GM23248 (cell line): ENCODE data around the gene CLIP4. TPM values are rescaled to one million over a fixed set of nuclear protein-coding genes. Genes with fewer than 3 reads are reported as not detected.

Experiments
- DNase-seq: peaks from one replicate; pipeline ENCODE4 v3.0.0-alpha.2; 2015
- H2AFZ ChIP-seq: fragments of 200-600 bp; sonication (generic); 2 replicates; pipeline ENCODE4 v1.6.1; 2016; ENCODE audit warnings: antibody characterized with exemption
- H3F3A ChIP-seq: fragments of 200-600 bp; sonication (generic); 2 replicates; pipeline ENCODE4 v1.6.1; 2016; ENCODE audit warnings: mild to moderate bottlenecking, antibody characterized with exemption, mixed run types; ENCODE audit not compliant: insufficient read depth
- H3K27ac ChIP-seq: fragments of 200-600 bp; sonication (generic); 2 replicates; pipeline ENCODE4 v1.5.1; 2016; ENCODE audit warnings: mild to moderate bottlenecking
- H3K27me3 ChIP-seq: fragments of 200-600 bp; sonication (generic); replicated peaks from 2 replicates; pipeline ENCODE4 v1.6.1; 2016; ENCODE audit warnings: mild to moderate bottlenecking; ENCODE audit not compliant: insufficient read depth
- H3K36me3 ChIP-seq: fragments of 200-600 bp; sonication (generic); 2 replicates; pipeline ENCODE4 v1.6.1; 2016; ENCODE audit warnings: low read depth, mild to moderate bottlenecking
- H3K4me1 ChIP-seq: fragments of 200-600 bp; sonication (generic); 2 replicates; pipeline ENCODE4 v1.6.1; 2016; ENCODE audit warnings: mild to moderate bottlenecking; ENCODE audit not compliant: insufficient read depth
- H3K4me2 ChIP-seq: fragments of 200-600 bp; sonication (generic); one replicate; pipeline ENCODE4 v1.6.1; 2016; ENCODE audit warnings: mild to moderate bottlenecking; ENCODE audit not compliant: unreplicated experiment
- H3K4me3 ChIP-seq: fragments of 200-600 bp; sonication (generic); 2 replicates; pipeline ENCODE4 v1.5.1; 2016; ENCODE audit warnings: mild to moderate bottlenecking
- H3K79me2 ChIP-seq: fragments of 200-600 bp; sonication (generic); 2 replicates; pipeline ENCODE4 v1.6.1; 2016; ENCODE audit warnings: mild to moderate bottlenecking; ENCODE audit not compliant: insufficient read depth
- H3K9ac ChIP-seq: fragments of 200-600 bp; sonication (generic); 2 replicates; pipeline ENCODE4 v1.6.1; 2016; ENCODE audit warnings: mild to moderate bottlenecking
- H3K9me2 ChIP-seq: fragments of 200-600 bp; sonication (generic); 2 replicates; pipeline ENCODE4 v1.6.1; 2016; ENCODE audit warnings: mixed run types, mild to moderate bottlenecking, moderate library complexity; ENCODE audit not compliant: insufficient read depth
- H3K9me3 ChIP-seq: fragments of 200-600 bp; sonication (generic); one replicate; pipeline ENCODE4 v1.6.1; 2017; ENCODE audit warnings: low read depth
- H4K20me1 ChIP-seq: fragments of 200-600 bp; sonication (generic); 2 replicates; pipeline ENCODE4 v1.6.0; 2016; ENCODE audit not compliant: insufficient read depth
- EZH2 ChIP-seq: fragments of 200-600 bp; sonication (generic); IDR thresholded peaks from 2 replicates; pipeline ENCODE4 v1.6.1; 2018; ENCODE audit warnings: antibody characterized with exemption, mild to moderate bottlenecking; ENCODE audit not compliant: insufficient read depth, poor library complexity, severe bottlenecking
- EZH2phosphoT487 ChIP-seq: fragments of 200-600 bp; sonication (generic); IDR thresholded peaks from 2 replicates; pipeline ENCODE4 v1.6.1; 2018; ENCODE audit warnings: antibody characterized with exemption, moderate library complexity, mild to moderate bottlenecking, low read depth; ENCODE audit not compliant: insufficient read depth
- WGBS, 2 experiments: methylation state at CpG; one replicate each; pipeline ENCODE4 v1.1.6; 2015 to 2017; ENCODE audit warnings: low lambda C conversion rate in 2 of 2, low coverage in 1 of 2; ENCODE audit errors: missing lambda C conversion rate in 2 of 2; 5-methylcytosine and 5-hydroxymethylcytosine counted together
- in situ Hi-C: fragments of 300-500 bp; cut with MboI; formaldehyde crosslinking; loops from 2 replicates; pipeline ENCODE4 v1.15.0; 2020
- polyA plus RNA-seq: library from polyadenylated mRNA; unstranded; fragments of >200 nt; fragmentation: Nextera tagmentation; extraction: Ambion mirVana; gene quantifications from 2 replicates; pipeline ENCODE4 v1.2.1, GENCODE V29; 2016
- total RNA-seq: library from RNA; depleted of rRNA; stranded (reverse); fragments of >200 nt; shearing (Covaris generic); gene quantifications from 2 replicates; pipeline ENCODE4 v1.2.3, GENCODE V29; 2014

The CLIP4 gene
- total and polyA plus RNA-seq, 2 experiments from 2014 or later = 35.3 to 55.2 TPM

DNA sequence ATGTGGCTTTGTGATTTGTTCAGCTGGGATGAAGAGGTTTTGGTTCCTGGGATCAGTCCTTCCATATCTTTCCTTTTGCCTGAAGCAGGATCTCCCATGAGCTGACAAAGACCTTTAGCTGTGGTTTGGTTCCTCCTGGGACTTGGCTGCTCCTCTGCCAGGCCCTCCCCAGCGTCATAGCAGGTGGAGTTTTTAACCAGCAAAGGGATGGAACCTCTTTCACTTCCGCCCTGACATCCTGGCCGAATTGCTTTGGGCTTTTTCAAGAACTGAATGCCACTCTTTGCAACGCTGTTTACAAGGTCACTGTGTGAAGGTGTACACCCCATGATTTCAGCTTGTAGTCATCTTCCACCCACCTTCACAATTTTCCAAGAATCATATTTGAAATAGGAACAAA, 41.3 kb upstream of the CLIP4 start:
- no peak for DNase-seq
- H2AFZ ChIP-seq = no peak overlapping the region
- in situ Hi-C loops = no loop called here

DNA sequence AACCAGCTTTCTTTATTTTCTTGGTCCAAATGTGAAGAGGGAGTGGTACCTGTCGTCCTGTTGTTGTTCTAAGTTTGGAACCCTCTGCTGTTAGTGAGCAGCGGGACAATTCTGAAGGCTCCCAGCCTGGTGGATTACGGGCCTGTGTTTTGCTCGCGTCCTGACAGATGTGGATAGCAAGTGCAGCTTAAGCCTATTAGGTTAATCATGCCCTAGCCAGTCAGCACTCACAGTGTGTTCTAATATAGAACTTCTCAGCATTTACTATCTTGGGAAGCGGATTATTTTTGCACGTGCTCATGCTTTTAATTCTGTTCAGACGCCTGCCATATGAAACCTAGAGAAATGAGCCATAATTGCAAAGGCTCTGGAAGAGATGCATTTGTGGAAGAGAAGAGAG, 40.8 kb upstream of the CLIP4 start, which contains the start of gene PCARE:
PCARE (minus strand) TSS at position 113 of the 400 bp plus-strand sequence. CDS start 262 bp downstream, outside the sequence.
- H3K4me1 ChIP-seq = no peaks in the 10 kb centered on the region
- H2AFZ ChIP-seq = no peak within 1 kb of the TSS
- H3K9ac ChIP-seq = no peak within 1 kb of the TSS
- H4K20me1 ChIP-seq = no peaks in the 10 kb centered on the region
- in situ Hi-C loops = no loop called here
- H3F3A ChIP-seq = no peaks in the 10 kb centered on the region
- no peaks in the 10 kb centered on the region for H3K9me2 ChIP-seq
- H3K27me3 ChIP-seq = no peaks in the 10 kb centered on the region
- no peaks in the 10 kb centered on the region for H3K9me3 ChIP-seq
- no peak for DNase-seq
- no peaks in the 10 kb centered on the region for H3K79me2 ChIP-seq
- WGBS, 2 experiments = 77 to 78% methylated on average over 8 of the region's 8 CpGs
- no peak within 1 kb of the TSS for H3K4me3 ChIP-seq
- no peak for TF ChIP-seq EZH2phosphoT487
- no peak for TF ChIP-seq EZH2
- H3K27ac ChIP-seq = no peak within 1 kb of the TSS
- no peak within 1 kb of the TSS for H3K4me2 ChIP-seq
- H3K36me3 ChIP-seq = no peaks in the 10 kb centered on the region

More for the DNA sequence above, 41.3 kb upstream of the CLIP4 start:
- Histone ChIP-seq H3K9ac (no peak overlapping the region), H3K4me2 (no peak overlapping the region), H4K20me1 (no peaks in the 10 kb centered on the region), H3K79me2 (no peaks in the 10 kb centered on the region), H3F3A (no peaks in the 10 kb centered on the region), H3K9me2 (no peaks in the 10 kb centered on the region), H3K27ac (no peak overlapping the region), H3K9me3 (no peaks in the 10 kb centered on the region), H3K4me1 (no peaks in the 10 kb centered on the region), H3K36me3 (no peaks in the 10 kb centered on the region), H3K27me3 (no peaks in the 10 kb centered on the region), H3K4me3 (no peak overlapping the region)
- 61 to 69% methylated on average over 4 of the region's 4 CpGs for WGBS, 2 experiments
- TF ChIP-seq EZH2 = no peak
- TF ChIP-seq EZH2phosphoT487 = no peak

GRCh38 chr2:29075894-29076705, 39.1 kb upstream of the CLIP4 start:
- Histone ChIP-seq H3K27ac (no peak overlapping the region), H3K27me3 (no peaks in the 10 kb centered on the region), H3K4me2 (no peak overlapping the region), H3K9me3 (no peaks in the 10 kb centered on the region), H3K4me3 (no peak overlapping the region), H2AFZ (no peak overlapping the region), H3K36me3 (no peaks in the 10 kb centered on the region), H3K9me2 (no peaks in the 10 kb centered on the region), H3K4me1 (no peaks in the 10 kb centered on the region), H4K20me1 (no peaks in the 10 kb centered on the region), H3K9ac (no peak overlapping the region), H3K79me2 (no peaks in the 10 kb centered on the region), H3F3A (no peaks in the 10 kb centered on the region)
- no peak for DNase-seq
- in situ Hi-C loops = no loop called here
- TF ChIP-seq EZH2phosphoT487 = no peak
- no peak for TF ChIP-seq EZH2
- WGBS, 2 experiments = 59 to 65% methylated on average over 14 of the region's 14 CpGs

- Histone ChIP-seq H3K27me3 (no peaks in the 10 kb centered on the region), H4K20me1 (no peaks in the 10 kb centered on the region), H3K4me3 (no peak overlapping the region), H3K4me2 (no peak overlapping the region), H2AFZ (no peak overlapping the region), H3K36me3 (no peaks in the 10 kb centered on the region), H3K9ac (no peak overlapping the region), H3K27ac (no peak overlapping the region), H3F3A (no peaks in the 10 kb centered on the region), H3K9me2 (no peaks in the 10 kb centered on the region), H3K4me1 (no peaks in the 10 kb centered on the region), H3K79me2 (no peaks in the 10 kb centered on the region), H3K9me3 (no peaks in the 10 kb centered on the region)
- no peak for DNase-seq
- in situ Hi-C loops = no loop called here
- TF ChIP-seq EZH2phosphoT487 (no peak), EZH2 (no peak)
- WGBS, 2 experiments = 83 to 92% methylated on average over 7 of the region's 7 CpGs
Measured at GRCh38 chr2:29079887-29080286, 35.3 kb upstream of the CLIP4 start.
